Upper lobe of right lung (tissue), 1 donor: ENCODE results near the gene CBX2. TPM values are rescaled to one million over a fixed set of nuclear protein-coding genes. Genes with fewer than 3 reads are reported as not detected.

Experiments used
- ATAC-seq: fragments of 200-7000 bp; cut with Tn5 transposase; one replicate; pipeline ENCODE4 v1.9.1; 2020; ENCODE audit warnings: mild to moderate bottlenecking, moderate library complexity
- DNase-seq: peaks from one replicate; pipeline ENCODE4 v3.0.0-alpha.2; 2020
- H3K27ac ChIP-seq: fragments of 200-600 bp; one replicate; pipeline ENCODE4 v1.8.0; 2022
- H3K27me3 ChIP-seq: fragments of 200-600 bp; one replicate; pipeline ENCODE4 v1.8.0; 2022; ENCODE audit warnings: mild to moderate bottlenecking
- H3K36me3 ChIP-seq: fragments of 200-600 bp; one replicate; pipeline ENCODE4 v1.8.0; 2022
- H3K4me1 ChIP-seq: fragments of 200-600 bp; one replicate; pipeline ENCODE4 v1.8.0; 2022
- H3K4me3 ChIP-seq: fragments of 200-600 bp; one replicate; pipeline ENCODE4 v1.8.0; 2022; ENCODE audit warnings: mild to moderate bottlenecking
- H3K9me3 ChIP-seq: fragments of 200-600 bp; one replicate; pipeline ENCODE4 v1.8.0; 2022
- CTCF ChIP-seq: fragments of 200-600 bp; IDR thresholded peaks from one replicate; pipeline ENCODE4 v1.8.0; 2022; ENCODE audit warnings: antibody characterized with exemption
- intact Hi-C: fragments of 100-400 bp; cut with DNase I; formaldehyde crosslinking; loops from one replicate; pipeline ENCODE4 v1.11.0; 2022
- total RNA-seq: library from RNA; stranded (reverse); fragmentation: NEBNext Ultra II Directional; extraction: Animal tissue kit (Norgen Biotek cat#: 25700); gene quantifications from one replicate; pipeline ENCODE4 v1.2.1, GENCODE V29; 2021
- donor health status: DM: no; HTN: yes; CAD: no; lungs with severe emphysema.

Gene CBX2
- total RNA-seq, 1 donor from 2014 or later = 3.4 TPM

GRCh38 chr17:79830763-79831264 is 52.9 kb downstream of the CBX2 start:
- no peaks in the 10 kb centered on the region for H3K27me3 ChIP-seq
- H3K36me3 ChIP-seq = peaks cover 22% of the 10 kb centered on the region
- no peak overlapping the region for H3K4me3 ChIP-seq
- ATAC-seq (no peak), DNase-seq (no peak)
- intact Hi-C loops = no loop called here
- H3K27ac ChIP-seq = no peak overlapping the region
- peaks cover 30% of the 10 kb centered on the region for H3K4me1 ChIP-seq
- no peaks in the 10 kb centered on the region for H3K9me3 ChIP-seq
- no peak for TF ChIP-seq CTCF

GRCh38 chr17:79831265-79832217 is 53.6 kb downstream of the CBX2 start:
- no peak overlapping the region for H3K27ac ChIP-seq
- DNase-seq (peak; percentile 82), ATAC-seq (peak; percentile 56)
- H3K4me1 ChIP-seq = peaks cover 37% of the 10 kb centered on the region
- TF ChIP-seq CTCF = no peak
- intact Hi-C loops = no loop called here
- no peaks in the 10 kb centered on the region for H3K27me3 ChIP-seq
- H3K36me3 ChIP-seq = peaks cover 22% of the 10 kb centered on the region
- no peaks in the 10 kb centered on the region for H3K9me3 ChIP-seq
- peak overlapping the region; percentile 32 for H3K4me3 ChIP-seq

GRCh38 chr17:79832218-79833109 is 54.5 kb downstream of the CBX2 start:
- Histone ChIP-seq H3K4me3 (peak overlapping the region; percentile 32), H3K27me3 (no peaks in the 10 kb centered on the region), H3K36me3 (peaks cover 22% of the 10 kb centered on the region), H3K27ac (no peak overlapping the region), H3K9me3 (no peaks in the 10 kb centered on the region), H3K4me1 (peaks cover 44% of the 10 kb centered on the region)
- peak; percentile 10 for ATAC-seq
- peak; percentile 77 for DNase-seq
- no peak for TF ChIP-seq CTCF
- intact Hi-C loops = no loop called here

GRCh38 chr17:79833110-79833450 is 55.1 kb downstream of the CBX2 start:
- H3K27ac ChIP-seq = no peak overlapping the region
- intact Hi-C loops = no loop called here
- ATAC-seq (no peak), DNase-seq (no peak)
- TF ChIP-seq CTCF = no peak
- H3K9me3 ChIP-seq = no peaks in the 10 kb centered on the region
- no peaks in the 10 kb centered on the region for H3K27me3 ChIP-seq
- H3K4me1 ChIP-seq = peaks cover 44% of the 10 kb centered on the region
- peaks cover 22% of the 10 kb centered on the region for H3K36me3 ChIP-seq
- H3K4me3 ChIP-seq = peak overlapping the region; percentile 32

GRCh38 chr17:79833744-79834564 is 56.0 kb downstream of the CBX2 start:
- DNase-seq = no peak
- TF ChIP-seq CTCF = no peak
- Histone ChIP-seq H3K36me3 (peaks cover 22% of the 10 kb centered on the region), H3K4me3 (no peak overlapping the region), H3K27me3 (no peaks in the 10 kb centered on the region), H3K27ac (no peak overlapping the region), H3K4me1 (peaks cover 44% of the 10 kb centered on the region), H3K9me3 (no peaks in the 10 kb centered on the region)
- no peak for ATAC-seq
- intact Hi-C loops = no loop called here
